Measurements from ENCODE around the gene CELF1.

GRCh38 chr11:47538741-47539565, 14.0 kb downstream of the CELF1 start:
- TF ChIP-seq CTCF (IDR thresholded peaks at IDR 0.05) (no peak), POLR2A (IDR thresholded peaks at IDR 0.05) (no peak)

All from adrenal gland (tissue), 5 donors.